Liver (tissue), 9 donors: ENCODE data around the gene TMCO4. TPM values are rescaled to one million over a fixed set of nuclear protein-coding genes. Genes with fewer than 3 reads are reported as not detected.

Experiments
- DNase-seq: peaks from one replicate; pipeline ENCODE4 v3.0.0-alpha.2; 2017; ENCODE audit warnings: low spot score
- H3K27ac ChIP-seq, 2 donors: one replicate each; pipeline ENCODE4 v1.7.0; 2013; ENCODE audit warnings: inconsistent platforms in 2 of 2, low read length in 2 of 2, control low read depth in 1 of 2, low read depth in 1 of 2, mild to moderate bottlenecking in 1 of 2
- H3K27me3 ChIP-seq, 4 donors: one replicate each; pipeline versions ENCODE4 v1.6.1 to v1.7.0; 2013; ENCODE audit warnings: low read length in 3 of 4, inconsistent platforms in 1 of 4, mild to moderate bottlenecking in 1 of 4, moderate library complexity in 1 of 4; ENCODE audit not compliant: control insufficient read depth in 4 of 4, insufficient read depth in 4 of 4
- H3K36me3 ChIP-seq, 4 donors: one replicate each; pipeline versions ENCODE4 v1.6.1 to v1.7.0; 2013; ENCODE audit warnings: low read length in 3 of 4, mild to moderate bottlenecking in 3 of 4, low read depth in 1 of 4, moderate library complexity in 1 of 4; ENCODE audit not compliant: control insufficient read depth in 4 of 4, insufficient read depth in 3 of 4
- H3K4me1 ChIP-seq, 4 donors: one replicate each; pipeline versions ENCODE4 v1.6.1 to v1.7.0; 2013; ENCODE audit warnings: low read length in 3 of 4, mild to moderate bottlenecking in 3 of 4, moderate library complexity in 1 of 4; ENCODE audit not compliant: control insufficient read depth in 4 of 4, insufficient read depth in 4 of 4
- H3K4me3 ChIP-seq, 3 donors: one replicate each; pipeline versions ENCODE4 v1.6.1 to v1.7.0; 2013; ENCODE audit warnings: low read length in 3 of 3, control low read depth in 1 of 3, low read depth in 1 of 3, mild to moderate bottlenecking in 1 of 3
- H3K9ac ChIP-seq, 2 donors: one replicate each; pipeline ENCODE4 v1.7.0; 2013; ENCODE audit warnings: low read length in 2 of 2, mild to moderate bottlenecking in 2 of 2, moderate library complexity in 2 of 2, control low read depth in 1 of 2, low read depth in 1 of 2
- H3K9me3 ChIP-seq, 4 donors: one replicate each; pipeline versions ENCODE4 v1.6.1 to v1.7.0; 2013; ENCODE audit warnings: low read length in 3 of 4; ENCODE audit not compliant: control insufficient read depth in 4 of 4
- ATF3 ChIP-seq: IDR thresholded peaks from 2 replicates; pipeline ENCODE4 v1.6.1; 2016; ENCODE audit warnings: antibody characterized with exemption
- CTCF ChIP-seq: fragments of 150-350 bp; IDR thresholded peaks from 2 replicates; pipeline ENCODE4 v1.5.1; 2017; ENCODE audit warnings: improper control_type of control experiment, low read depth, low read length; ENCODE audit not compliant: missing input control
- EGR1 ChIP-seq, 2 donors: IDR thresholded peaks; 2 replicates each; pipeline ENCODE4 v1.6.1; 2016 to 2018; ENCODE audit warnings: antibody characterized with exemption in 2 of 2, low read depth in 2 of 2
- FOXA1 ChIP-seq: IDR thresholded peaks from 2 replicates; pipeline ENCODE4 v1.6.1; 2016; ENCODE audit warnings: antibody characterized with exemption
- FOXA2 ChIP-seq: IDR thresholded peaks from 2 replicates; pipeline ENCODE4 v1.6.1; 2016; ENCODE audit warnings: antibody characterized with exemption
- GABPA ChIP-seq, 2 donors: IDR thresholded peaks in 1 of 2; conservative IDR thresholded peaks in 1 of 2; 2 replicates each; pipeline ENCODE4 v1.6.1; 2016; ENCODE audit warnings: antibody characterized with exemption in 2 of 2, mild to moderate bottlenecking in 1 of 2, moderate library complexity in 1 of 2
- HNF4A ChIP-seq, 2 donors: conservative IDR thresholded peaks; 2 replicates each; pipeline ENCODE4 v1.6.1; 2016; ENCODE audit warnings: antibody characterized with exemption in 2 of 2, mild to moderate bottlenecking in 2 of 2
- HNF4G ChIP-seq: IDR thresholded peaks from 2 replicates; pipeline ENCODE4 v1.6.1; 2016; ENCODE audit warnings: antibody characterized with exemption
- JUND ChIP-seq, 2 donors: IDR thresholded peaks; 2 replicates each; pipeline ENCODE4 v1.6.1; 2016; ENCODE audit warnings: antibody characterized with exemption in 2 of 2
- MAX ChIP-seq: IDR thresholded peaks from 2 replicates; pipeline ENCODE4 v1.6.1; 2016; ENCODE audit warnings: antibody characterized with exemption
- NR2F2 ChIP-seq: IDR thresholded peaks from 2 replicates; pipeline ENCODE4 v1.6.1; 2016; ENCODE audit warnings: antibody characterized with exemption
- RAD21 ChIP-seq, 2 donors: IDR thresholded peaks; 2 replicates each; pipeline ENCODE4 v1.6.1; 2016; ENCODE audit warnings: antibody characterized with exemption in 2 of 2, mild to moderate bottlenecking in 2 of 2
- REST ChIP-seq: IDR thresholded peaks from 2 replicates; pipeline ENCODE4 v1.6.1; 2016; ENCODE audit warnings: antibody characterized with exemption, mild to moderate bottlenecking
- RXRA ChIP-seq, 2 donors: IDR thresholded peaks; 2 replicates each; pipeline ENCODE4 v1.6.1; 2017 to 2018; ENCODE audit warnings: antibody characterized with exemption in 2 of 2, mild to moderate bottlenecking in 1 of 2
- SP1 ChIP-seq: IDR thresholded peaks from 2 replicates; pipeline ENCODE4 v1.6.1; 2018; ENCODE audit warnings: antibody characterized with exemption, mild to moderate bottlenecking
- TAF1 ChIP-seq: conservative IDR thresholded peaks from 2 replicates; pipeline ENCODE4 v1.6.1; 2016; ENCODE audit warnings: antibody characterized with exemption, mild to moderate bottlenecking
- YY1 ChIP-seq: IDR thresholded peaks from 2 replicates; pipeline ENCODE4 v1.6.1; 2016; ENCODE audit warnings: antibody characterized with exemption, mild to moderate bottlenecking
- ZBTB33 ChIP-seq: IDR thresholded peaks from 2 replicates; pipeline ENCODE4 v1.6.1; 2016; ENCODE audit warnings: antibody characterized with exemption
- WGBS: extraction: QIAGEN DNeasy Blood & Tissue Kit; methylation state at CpG from one replicate; pipeline ENCODE4 v1.1.7; 2013; 5-methylcytosine and 5-hydroxymethylcytosine counted together
- polyA plus RNA-seq, 2 donors: library from polyadenylated mRNA; stranded (reverse) in 1 of 2; unstranded in 1 of 2; fragments of 200-250 nt in 1 of 2; fragments of >200 nt in 1 of 2; fragmentation: Nextera tagmentation in 1 of 2; extraction: Ambion mirVana in 1 of 2; gene quantifications; one replicate each; pipeline versions ENCODE4 v1.2.1 to v1.2.3, GENCODE V29; 2013 to 2015
- total RNA-seq, 2 donors: library from RNA; depleted of rRNA; stranded (reverse); fragments of >200 nt; gene quantifications; one replicate each; pipeline ENCODE4 v1.2.3, GENCODE V29; 2014
- donor health status: healthy.
- donor health status: healthy.
- donor health status: healthy.
- donor health status: healthy.
- donor health status: healthy.

TMCO4 gene
- total and polyA plus RNA-seq, 4 donors: 4.0 to 9.5 (median 6.0) TPM

- H3K4me1 ChIP-seq: peaks cover 3 to 12% (median 8%) of the 10 kb centered on the region in 4 donors
- H3K4me3 ChIP-seq: peak overlapping the region in 2 of 3 donors; percentile 15 to 62
- no peaks in the 10 kb centered on the region for H3K9me3 ChIP-seq
- peaks cover 0 to 8% (median 0%) of the 10 kb centered on the region in 4 donors for H3K27me3 ChIP-seq
- H3K27ac ChIP-seq: no peak overlapping the region
- TF ChIP-seq CTCF (no peak), EGR1 (IDR thresholded peaks at IDR 0.05; ENCODE audit: low read depth in 2 of 2) (no peak), RXRA (IDR thresholded peaks at IDR 0.05) (no peak), HNF4G (no peak), SP1 (no peak), ZBTB33 (no peak), JUND (IDR thresholded peaks at IDR 0.05) (no peak), TAF1 (no peak)
- 2% methylated on average over 51 of the region's 51 CpGs for WGBS
- no peak for DNase-seq
- no peak overlapping the region for H3K9ac ChIP-seq
- no peaks in the 10 kb centered on the region for H3K36me3 ChIP-seq
These were observed 155.4 kb downstream of the TMCO4 start for GRCh38 chr1:19644395-19644680.

GRCh38 chr1:19643602-19644394 is 155.9 kb downstream of the TMCO4 start, which contains the start of gene NBL1:
NBL1 (plus strand) TSS chr1:19644311; CDS start chr1:19655031, 10,720 bp downstream.
- 3% methylated on average over 90 of the region's 90 CpGs for WGBS
- TF ChIP-seq HNF4G: no peak
- no peak for TF ChIP-seq RXRA (IDR thresholded peaks at IDR 0.05)
- no peak for TF ChIP-seq ATF3
- no peak for TF ChIP-seq YY1
- no peak for TF ChIP-seq FOXA2
- no peak for TF ChIP-seq FOXA1
- no peak for TF ChIP-seq SP1
- TF ChIP-seq HNF4A (conservative IDR thresholded peaks at IDR 0.05): no peak
- TF ChIP-seq JUND (IDR thresholded peaks at IDR 0.05): no peak
- no peak for TF ChIP-seq GABPA (IDR thresholded peaks at IDR 0.05 in 1 of 2, conservative IDR thresholded peaks at IDR 0.05 in 1 of 2)
- TF ChIP-seq CTCF: no peak
- no peak for TF ChIP-seq EGR1 (IDR thresholded peaks at IDR 0.05; ENCODE audit: low read depth in 2 of 2)
- no peak for TF ChIP-seq RAD21 (IDR thresholded peaks at IDR 0.05)
- TF ChIP-seq MAX: no peak
- no peak for TF ChIP-seq REST
- TF ChIP-seq ZBTB33: no peak
- no peak for TF ChIP-seq NR2F2
- no peak for TF ChIP-seq TAF1
- peak within 1 kb of the TSS; percentile 15 to 62 (median 57) for H3K4me3 ChIP-seq
- peaks cover 0 to 8% (median 0%) of the 10 kb centered on the region in 4 donors for H3K27me3 ChIP-seq
- peak within 1 kb of the TSS in 1 of 2 donors; percentile 49 for H3K27ac ChIP-seq
- peak within 1 kb of the TSS in 1 of 2 donors; percentile 16 for H3K9ac ChIP-seq
- no peaks in the 10 kb centered on the region for H3K9me3 ChIP-seq
- DNase-seq: no peak
- peaks cover 3 to 12% (median 8%) of the 10 kb centered on the region in 4 donors for H3K4me1 ChIP-seq
- no peaks in the 10 kb centered on the region for H3K36me3 ChIP-seq
